H1 (cell line): ENCODE data around the gene GRIP1. TPM values are rescaled to one million over a fixed set of nuclear protein-coding genes. Genes with fewer than 3 reads are reported as not detected.

Experiments used
- CTCF ChIA-PET: fragments of 300-600 bp; sonication (Branson Sonifier 250); formaldehyde crosslinking; loops from one replicate; lab custom pipeline; 2021; ENCODE audit not compliant: partially characterized antibody; lab: Charles Lee
- POLR2A ChIA-PET: fragments of 300-600 bp; sonication (Branson Sonifier 250); formaldehyde crosslinking; loops from one replicate; lab custom pipeline; 2021; ENCODE audit warnings: inconsistent platforms; ENCODE audit not compliant: partially characterized antibody; lab: Charles Lee
- DNase-seq, 2 experiments: peaks; one replicate each; pipeline versions ENCODE4 v3.0.0 to v3.0.0-alpha.2; 2010 to 2022; ENCODE audit warnings: low spot score in 2 of 2, low read depth in 1 of 2, mixed read lengths in 1 of 2
- FAIRE-seq: peaks from 2 replicates; lab custom pipeline; 2011; peaks lifted over from hg19 to GRCh38; lab: Jason Lieb, UNC
- H2AFZ ChIP-seq: 2 replicates; pipeline ENCODE4 v1.8.1; 2012; ENCODE audit warnings: low read length, inconsistent platforms
- H2AK5ac ChIP-seq: 2 replicates; pipeline ENCODE4 v1.6.1; 2013; ENCODE audit warnings: low read depth, low read length
- H2BK120ac ChIP-seq: replicated peaks from 2 replicates; pipeline ENCODE3; 2013; ENCODE audit warnings: low read depth, low read length, inconsistent platforms
- H2BK12ac ChIP-seq: 2 replicates; pipeline ENCODE4 v1.6.1; 2013; ENCODE audit warnings: low read depth, low read length
- H2BK15ac ChIP-seq: 2 replicates; pipeline ENCODE4 v1.6.1; 2013; ENCODE audit warnings: low read length
- H2BK20ac ChIP-seq: 2 replicates; pipeline ENCODE4 v1.6.1; 2013; ENCODE audit warnings: low read length
- H2BK5ac ChIP-seq: 2 replicates; pipeline ENCODE4 v1.6.1; 2013; ENCODE audit warnings: low read depth, low read length
- H3K14ac ChIP-seq: 2 replicates; pipeline ENCODE4 v1.6.1; 2013; ENCODE audit warnings: inconsistent platforms; ENCODE audit not compliant: insufficient read length
- H3K18ac ChIP-seq: 2 replicates; pipeline ENCODE4 v1.6.1; 2013; ENCODE audit warnings: low read length; ENCODE audit errors: extremely low read depth
- H3K23ac ChIP-seq: 2 replicates; pipeline ENCODE4 v1.6.1; 2013; ENCODE audit warnings: inconsistent platforms; ENCODE audit not compliant: insufficient read length
- H3K23me2 ChIP-seq: 2 replicates; pipeline ENCODE4 v1.6.1; 2013; ENCODE audit warnings: low read depth, low read length
- H3K27ac ChIP-seq: 2 replicates; pipeline ENCODE4 v1.6.1; 2011; ENCODE audit warnings: low read depth, low read length, inconsistent platforms
- H3K27me3 ChIP-seq, 4 experiments: replicated peaks in 1 of 4; 1 replicate in 1 of 4; 2 replicates in 3 of 4; pipeline versions ENCODE4 v1.6.1 to v1.8.1; 2011 to 2013; ENCODE audit warnings: low read length in 3 of 4, mild to moderate bottlenecking in 3 of 4, inconsistent platforms in 2 of 4, mixed read lengths in 2 of 4, moderate library complexity in 1 of 4; ENCODE audit not compliant: control insufficient read depth in 3 of 4, insufficient read depth in 3 of 4; ENCODE audit errors: extremely low read depth in 1 of 4
- H3K36me3 ChIP-seq, 4 experiments: 2 replicates each; pipeline versions ENCODE4 v1.6.1 to v1.8.1; 2011 to 2013; ENCODE audit warnings: mild to moderate bottlenecking in 4 of 4, low read length in 3 of 4, moderate library complexity in 2 of 4, control low read depth in 1 of 4, inconsistent platforms in 1 of 4; ENCODE audit not compliant: insufficient read depth in 4 of 4, control insufficient read depth in 2 of 4
- H3K4ac ChIP-seq: replicated peaks from 2 replicates; pipeline ENCODE3; 2013; ENCODE audit warnings: low read length, low read depth, mixed read lengths, inconsistent platforms; ENCODE audit not compliant: insufficient read length
- H3K4me1 ChIP-seq, 4 experiments: replicated peaks in 1 of 4; 1 replicate in 1 of 4; 2 replicates in 3 of 4; pipeline versions ENCODE4 v1.6.1 to v1.8.1; 2011 to 2013; ENCODE audit warnings: low read length in 3 of 4, inconsistent platforms in 2 of 4, mixed read lengths in 1 of 4; ENCODE audit not compliant: insufficient read depth in 4 of 4, control insufficient read depth in 3 of 4
- H3K4me2 ChIP-seq, 2 experiments: 2 replicates each; pipeline versions ENCODE4 v1.6.1 to v1.8.1; 2011 to 2013; ENCODE audit warnings: low read depth in 2 of 2, low read length in 2 of 2, control low read depth in 1 of 2, inconsistent platforms in 1 of 2, mild to moderate bottlenecking in 1 of 2; ENCODE audit not compliant: insufficient read depth in 1 of 2
- H3K4me3 ChIP-seq, 4 experiments: fragments of 200-600, 300-600 bp in 1 of 4; sonication (generic), shearing (Covaris generic), sonication (Bioruptor Twin) in 1 of 4; 2 replicates each; pipeline versions ENCODE4 v1.5.1 to v1.8.1; 2011 to 2016; ENCODE audit warnings: low read length in 4 of 4, low read depth in 3 of 4, control low read depth in 2 of 4, inconsistent platforms in 2 of 4, mild to moderate bottlenecking in 2 of 4, mixed read lengths in 1 of 4, moderate library complexity in 1 of 4; ENCODE audit not compliant: insufficient read depth in 2 of 4; ENCODE audit errors: extremely low read depth in 1 of 4
- H3K56ac ChIP-seq: replicated peaks from 2 replicates; pipeline ENCODE3; 2013; ENCODE audit warnings: low read depth, mild to moderate bottlenecking, mixed read lengths, low read length, inconsistent platforms; ENCODE audit not compliant: insufficient read length
- H3K79me1 ChIP-seq: 2 replicates; pipeline ENCODE4 v1.6.1; 2013; ENCODE audit warnings: low read depth, low read length, control low read depth
- H3K79me2 ChIP-seq, 2 experiments: 2 replicates each; pipeline versions ENCODE4 v1.6.1 to v1.8.1; 2012 to 2013; ENCODE audit warnings: low read length in 2 of 2, mild to moderate bottlenecking in 2 of 2, inconsistent platforms in 1 of 2; ENCODE audit not compliant: insufficient read depth in 2 of 2, control insufficient read depth in 1 of 2
- H3K9ac ChIP-seq, 4 experiments: replicated peaks in 1 of 4; 1 replicate in 1 of 4; 2 replicates in 3 of 4; pipeline versions ENCODE4 v1.6.1 to v1.8.1; 2011 to 2013; ENCODE audit warnings: low read depth in 3 of 4, low read length in 3 of 4, control low read depth in 2 of 4, mild to moderate bottlenecking in 2 of 4, moderate library complexity in 2 of 4, inconsistent platforms in 1 of 4; ENCODE audit errors: extremely low read depth in 1 of 4
- H3K9me3 ChIP-seq, 2 experiments: 2 replicates each; pipeline versions ENCODE4 v1.6.1 to v1.8.1; 2012 to 2013; ENCODE audit warnings: mild to moderate bottlenecking in 2 of 2, moderate library complexity in 2 of 2, control low read depth in 1 of 2, inconsistent platforms in 1 of 2, low read depth in 1 of 2, low read length in 1 of 2, mixed read lengths in 1 of 2; ENCODE audit not compliant: insufficient read depth in 2 of 2
- H4K20me1 ChIP-seq, 2 experiments: replicated peaks in 1 of 2; 2 replicates each; pipeline versions ENCODE3 to v1.8.1; 2011 to 2013; ENCODE audit warnings: inconsistent platforms in 2 of 2, low read length in 2 of 2, mild to moderate bottlenecking in 1 of 2; ENCODE audit not compliant: insufficient read depth in 2 of 2, control insufficient read depth in 1 of 2
- H4K5ac ChIP-seq: 2 replicates; pipeline ENCODE4 v1.6.1; 2013; ENCODE audit warnings: low read length, low read depth, mixed read lengths, inconsistent platforms; ENCODE audit not compliant: insufficient read length
- H4K8ac ChIP-seq: 2 replicates; pipeline ENCODE4 v1.8.0; 2013; ENCODE audit warnings: mild to moderate bottlenecking, moderate library complexity, low read length, inconsistent platforms; ENCODE audit not compliant: insufficient read depth; ENCODE audit errors: extremely low read depth
- H4K91ac ChIP-seq: replicated peaks from 2 replicates; pipeline ENCODE3; 2013; ENCODE audit warnings: low read length, mixed read lengths, inconsistent platforms; ENCODE audit not compliant: insufficient read length
- CREB1 ChIP-seq: IDR thresholded peaks from 2 replicates; pipeline ENCODE4 v1.6.1; 2012; ENCODE audit warnings: inconsistent platforms
- CTBP2 ChIP-seq: IDR thresholded peaks from 2 replicates; pipeline ENCODE4 v1.7.0; 2011; ENCODE audit warnings: borderline replicate concordance, mild to moderate bottlenecking, moderate library complexity, mixed read lengths, low read length; ENCODE audit not compliant: insufficient read depth, insufficient read length
- POLR2AphosphoS5 ChIP-seq: IDR thresholded peaks from 2 replicates; pipeline ENCODE4 v1.6.1; 2011; ENCODE audit warnings: low read depth, low read length
- RFX5 ChIP-seq: IDR thresholded peaks from 2 replicates; pipeline ENCODE4 v1.6.1; 2011; ENCODE audit warnings: low read depth, low read length, improper control_type of control experiment, borderline replicate concordance
- WGBS, 2 experiments: shearing (Covaris generic) in 1 of 2; methylation state at CpG; one replicate each; pipeline versions ENCODE4 v1.1.6 to v1.1.7; 2013 to 2015; ENCODE audit warnings: low lambda C conversion rate in 2 of 2, mixed read lengths in 2 of 2, inconsistent platforms in 1 of 2, low coverage in 1 of 2, missing lambda C conversion rate in 1 of 2; ENCODE audit not compliant: insufficient replicate concordance in 2 of 2, insufficient coverage in 1 of 2, insufficient read length in 1 of 2; ENCODE audit errors: extremely low coverage in 1 of 2, missing lambda C conversion rate in 1 of 2; 5-methylcytosine and 5-hydroxymethylcytosine counted together
- polyA plus RNA-seq, 7 experiments: library from polyadenylated mRNA; depleted of rRNA in 3 of 7; stranded (reverse) in 5 of 7; unstranded in 2 of 7; fragments of >200 nt in 5 of 7; fragments of 200-250 nt in 2 of 7; gene quantifications; 1 replicate in 5 of 7; 2 replicates in 1 of 7; 4 replicates in 1 of 7; pipeline versions ENCODE4 v1.2.1 to v1.2.3, GENCODE V29; 2011 to 2013; ENCODE audit warnings: missing spikeins in 2 of 7, mixed read lengths in 2 of 7
- total RNA-seq: library from RNA; stranded (reverse); fragmentation: NEBNext Ultra II Directional; extraction: Animal tissue kit (Norgen Biotek cat#: 25700); gene quantifications from 2 replicates; pipeline ENCODE4 v1.2.1, GENCODE V29; 2021

GRIP1 gene
- total and polyA plus RNA-seq, 2 of the 8 experiments (the other 6 are each of a cell fraction or from before 2014, with no cell fraction given): 4.5 to 27.3 TPM

DNA sequence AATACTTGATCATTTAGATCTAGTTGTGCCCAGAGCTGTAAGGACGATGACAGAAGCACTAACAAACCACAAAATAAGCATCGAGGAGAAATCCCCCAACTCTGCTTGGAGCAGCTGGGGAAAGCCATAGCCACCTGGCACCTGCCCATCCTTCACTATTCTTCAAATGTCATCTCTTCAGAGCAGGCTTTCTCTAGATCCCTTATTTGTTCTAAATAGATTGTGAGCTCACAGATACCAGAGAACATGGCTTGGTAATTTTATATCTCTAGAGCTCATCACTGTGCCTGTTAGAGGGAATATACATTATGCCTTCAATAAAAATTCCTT, 50.9 kb downstream of the GRIP1 start:
- no peaks in the 10 kb centered on the region for H3K36me3 ChIP-seq
- no peak overlapping the region for H4K5ac ChIP-seq
- no peak overlapping the region for H4K91ac ChIP-seq
- 83% methylated on average over 2 of the region's 2 CpGs; no CpG with 5 or more reads in 1 of the 2 experiments for WGBS, 2 experiments
- POLR2A ChIA-PET: no interaction called here
- no peak overlapping the region for H3K4me2 ChIP-seq
- CTCF ChIA-PET: interaction anchor here (0.9 to 1.6 kb wide), 5 partner anchors 10 to 520 kb away, joined by 3 read pairs; no protein-coding TSS in a partner anchor
- H3K79me2 ChIP-seq: no peaks in the 10 kb centered on the region
- no peak overlapping the region for H3K4ac ChIP-seq
- H3K18ac ChIP-seq: no peak overlapping the region
- no peak overlapping the region for H3K27ac ChIP-seq
- H2BK20ac ChIP-seq: no peak overlapping the region
- no peaks in the 10 kb centered on the region for H3K9me3 ChIP-seq
- no peak overlapping the region for H3K4me3 ChIP-seq
- H2AFZ ChIP-seq: no peak overlapping the region
- no peak overlapping the region for H2AK5ac ChIP-seq
- DNase-seq (no peak), FAIRE-seq (no peak)
- H3K56ac ChIP-seq: no peak overlapping the region
- 0 out of 7 replicates have a peak, but pooled peaks cover 0 to 2% (median 0%) of the 10 kb centered on the region in 4 experiments for H3K4me1 ChIP-seq
- no peak overlapping the region for H3K9ac ChIP-seq
- no peak overlapping the region for H2BK5ac ChIP-seq
- H3K27me3 ChIP-seq: no peaks in the 10 kb centered on the region
- no peak overlapping the region for H2BK15ac ChIP-seq
- no peaks in the 10 kb centered on the region for H3K23me2 ChIP-seq
- no peak overlapping the region for H4K8ac ChIP-seq
- H3K23ac ChIP-seq: no peak overlapping the region
- TF ChIP-seq CTBP2 (no peak), POLR2AphosphoS5 (no peak), CREB1 (no peak), RFX5 (no peak)
- H2BK12ac ChIP-seq: no peak overlapping the region
- H3K14ac ChIP-seq: no peak overlapping the region
- H4K20me1 ChIP-seq: no peaks in the 10 kb centered on the region
- no peaks in the 10 kb centered on the region for H3K79me1 ChIP-seq
- no peak overlapping the region for H2BK120ac ChIP-seq
